ENCODE measurements around the gene MIPOL1.

- TF ChIP-seq CTCF (IDR thresholded peaks at IDR 0.05) (no peak), POLR2A (IDR thresholded peaks at IDR 0.05) (no peak)
These were observed 240.7 kb downstream of the MIPOL1 start for GRCh38 chr14:37438444-37438843.
